SK-N-SH (cell line): ENCODE data around the gene TMEM161A. TPM values are rescaled to one million over a fixed set of nuclear protein-coding genes. Genes with fewer than 3 reads are reported as not detected.
"Not testable (repeated sequence)": the region's sequence is repeated elsewhere in the genome, so short reads cannot be mapped to it uniquely, and the experiment has no call there.

Experiments used
- CTCF ChIA-PET: fragments of 300-600, 350-600 bp; formaldehyde crosslinking; extraction: SDS; loops from one replicate; lab custom pipeline; 2021; lab: Yijun Ruan, JAX
- POLR2A ChIA-PET: fragments of 350-600 bp; sonication (Branson Sonifier 250); formaldehyde crosslinking; extraction: SDS; loops from one replicate; lab custom pipeline; 2020; ENCODE audit warnings: antibody characterized with exemption, inconsistent platforms; lab: Yijun Ruan, JAX
- DNase-seq: peaks from one replicate; pipeline ENCODE4 v3.0.0; 2012
- H2AFZ ChIP-seq: fragments of 200-600 bp; sonication (generic); 2 replicates; pipeline ENCODE4 v1.8.1; 2016; ENCODE audit warnings: antibody characterized with exemption, mild to moderate bottlenecking, low read depth
- H3F3A ChIP-seq: fragments of 200-600 bp; sonication (generic); replicated peaks from 2 replicates; pipeline ENCODE3; 2016; ENCODE audit warnings: antibody characterized with exemption, mild to moderate bottlenecking; ENCODE audit not compliant: insufficient read depth
- H3K27ac ChIP-seq, 2 experiments: fragments of 200-500 bp in 1 of 2; fragments of 200-600 bp in 1 of 2; sonication (Bioruptor generic) in 1 of 2; sonication (generic), shearing (Covaris generic) in 1 of 2; 2 replicates each; pipeline versions ENCODE4 v1.5.1 to v1.6.1; 2014 to 2016; ENCODE audit warnings: low read depth in 2 of 2, inconsistent platforms in 1 of 2, low read length in 1 of 2, mild to moderate bottlenecking in 1 of 2, mixed read lengths in 1 of 2
- H3K27me3 ChIP-seq: fragments of 200-600 bp; sonication (generic), shearing (Covaris generic); 2 replicates; pipeline ENCODE4 v1.6.1; 2016; ENCODE audit warnings: mixed run types; ENCODE audit not compliant: insufficient read depth
- H3K36me3 ChIP-seq, 2 experiments: fragments of 200-500 bp in 1 of 2; fragments of 200-600 bp in 1 of 2; sonication (Bioruptor generic) in 1 of 2; sonication (generic) in 1 of 2; replicated peaks in 1 of 2; 2 replicates each; pipeline versions ENCODE3 to v1.5.1; 2014 to 2016; ENCODE audit warnings: low read length in 1 of 2, mild to moderate bottlenecking in 1 of 2; ENCODE audit not compliant: insufficient read depth in 2 of 2, control insufficient read depth in 1 of 2
- H3K4me1 ChIP-seq, 2 experiments: fragments of 200-500 bp in 1 of 2; fragments of 200-600 bp in 1 of 2; sonication (Bioruptor generic) in 1 of 2; sonication (generic), shearing (Covaris generic) in 1 of 2; 2 replicates each; pipeline versions ENCODE4 v1.5.1 to v1.6.1; 2014 to 2016; ENCODE audit warnings: low read depth in 1 of 2, low read length in 1 of 2, mixed run types in 1 of 2; ENCODE audit not compliant: insufficient read depth in 2 of 2, control insufficient read depth in 1 of 2
- H3K4me2 ChIP-seq: fragments of 200-600 bp; sonication (generic), shearing (Covaris generic); 2 replicates; pipeline ENCODE4 v1.6.1; 2017; ENCODE audit warnings: mixed run types
- H3K4me3 ChIP-seq, 2 experiments: fragments of 200-500 bp in 1 of 2; fragments of 200-600 bp in 1 of 2; sonication (Bioruptor generic) in 1 of 2; sonication (generic), shearing (Covaris generic) in 1 of 2; 2 replicates each; pipeline versions ENCODE4 v1.5.1 to v1.8.1; 2014 to 2016; ENCODE audit warnings: low read depth in 2 of 2, inconsistent platforms in 1 of 2, low read length in 1 of 2, mild to moderate bottlenecking in 1 of 2, mixed read lengths in 1 of 2, moderate library complexity in 1 of 2
- H3K79me2 ChIP-seq: fragments of 200-600 bp; sonication (generic); 2 replicates; pipeline ENCODE4 v1.8.1; 2017; ENCODE audit warnings: mild to moderate bottlenecking; ENCODE audit not compliant: insufficient read depth
- H3K9ac ChIP-seq: fragments of 200-600 bp; sonication (generic); 2 replicates; pipeline ENCODE4 v1.6.1; 2017; ENCODE audit warnings: mixed run types
- H3K9me2 ChIP-seq: fragments of 200-600 bp; sonication (generic); 2 replicates; pipeline ENCODE4 v1.6.1; 2017; ENCODE audit warnings: mixed run types
- H3K9me3 ChIP-seq: fragments of 200-600 bp; sonication (generic); 2 replicates; pipeline ENCODE4 v1.6.1; 2017; ENCODE audit warnings: mixed run types, mild to moderate bottlenecking, moderate library complexity
- H4K20me1 ChIP-seq: fragments of 200-600 bp; sonication (generic); 2 replicates; pipeline ENCODE4 v1.6.1; 2017; ENCODE audit warnings: mild to moderate bottlenecking, mixed run types; ENCODE audit not compliant: insufficient read depth
- ELF1 ChIP-seq: IDR thresholded peaks from 2 replicates; pipeline ENCODE4 v1.4.0; 2012
- EP300 ChIP-seq, 2 experiments: IDR thresholded peaks; 2 replicates each; pipeline versions ENCODE4 v1.4.0 to v1.6.1; 2012; ENCODE audit warnings: borderline replicate concordance in 1 of 2, low read depth in 1 of 2, low read length in 1 of 2
- EZH2phosphoT487 ChIP-seq: fragments of 200-600 bp; sonication (generic); IDR thresholded peaks from 2 replicates; pipeline ENCODE4 v1.6.1; 2017; ENCODE audit warnings: low read depth, mixed run types, mild to moderate bottlenecking, antibody characterized with exemption, moderate library complexity, borderline replicate concordance
- FOXJ3 ChIP-seq: sonication (generic); formaldehyde crosslinking; IDR thresholded peaks from 2 replicates; pipeline ENCODE4 v1.5.1; 2020; ENCODE audit warnings: mild to moderate bottlenecking, missing genetic modification reagents
- FOXM1 ChIP-seq: IDR thresholded peaks from 2 replicates; pipeline ENCODE4 v1.4.0; 2012; ENCODE audit warnings: low read depth, mild to moderate bottlenecking
- GABPA ChIP-seq: IDR thresholded peaks from 2 replicates; pipeline ENCODE4 v1.4.0; 2012; ENCODE audit warnings: low read depth, mild to moderate bottlenecking
- GATA2 ChIP-seq: sonication (generic); formaldehyde crosslinking; IDR thresholded peaks from 2 replicates; pipeline ENCODE4 v1.5.0; 2020; ENCODE audit warnings: mild to moderate bottlenecking, missing genetic modification reagents
- MEF2A ChIP-seq: IDR thresholded peaks from 2 replicates; pipeline ENCODE4 v1.4.0; 2012; ENCODE audit warnings: low read depth, borderline replicate concordance
- MXI1 ChIP-seq: IDR thresholded peaks from 2 replicates; pipeline ENCODE4 v1.6.1; 2012; ENCODE audit warnings: mild to moderate bottlenecking, low read depth, low read length, improper control_type of control experiment
- NFIC ChIP-seq: IDR thresholded peaks from 2 replicates; pipeline ENCODE4 v1.4.0; 2012; ENCODE audit warnings: borderline replicate concordance
- RCOR1 ChIP-seq: fragments of 150-350 bp; IDR thresholded peaks from 2 replicates; pipeline ENCODE4 v1.6.1; 2017; ENCODE audit warnings: antibody characterized with exemption, low read length
- RFX5 ChIP-seq: IDR thresholded peaks from 2 replicates; pipeline ENCODE4 v1.6.1; 2012; ENCODE audit warnings: mild to moderate bottlenecking, improper control_type of control experiment, low read length
- RXRA ChIP-seq: IDR thresholded peaks from 2 replicates; pipeline ENCODE4 v1.4.0; 2012; ENCODE audit warnings: low read depth, mild to moderate bottlenecking, borderline replicate concordance
- SIN3A ChIP-seq: IDR thresholded peaks from 2 replicates; pipeline ENCODE4 v1.6.1; 2012; ENCODE audit warnings: low read depth, mild to moderate bottlenecking, low read length, moderate library complexity, borderline replicate concordance
- SMC3 ChIP-seq: IDR thresholded peaks from 2 replicates; pipeline ENCODE4 v1.6.1; 2012; ENCODE audit warnings: low read depth, low read length, improper control_type of control experiment
- TAF1 ChIP-seq: IDR thresholded peaks from 2 replicates; pipeline ENCODE4 v1.6.1; 2012; ENCODE audit warnings: low read depth, mild to moderate bottlenecking, low read length, moderate library complexity, borderline replicate concordance
- YY1 ChIP-seq: IDR thresholded peaks from 2 replicates; pipeline ENCODE4 v1.4.0; 2012; ENCODE audit warnings: low read depth, mild to moderate bottlenecking
- WGBS: methylation state at CpG from one replicate; pipeline ENCODE4 v1.1.6; 2017; ENCODE audit warnings: low lambda C conversion rate; 5-methylcytosine and 5-hydroxymethylcytosine counted together
- polyA plus RNA-seq, 3 experiments: library from polyadenylated mRNA; depleted of rRNA; stranded (reverse); fragments of >200 nt; gene quantifications; 2 replicates each; pipeline ENCODE4 v1.2.3, GENCODE V29; 2012
- TF ChIP-seq, protein P1 (sequence below): IDR thresholded peaks from 2 replicates; pipeline ENCODE4 v1.4.0; 2012; ENCODE audit warnings: low read depth, borderline replicate concordance
- TF ChIP-seq, protein P2 (sequence below): IDR thresholded peaks from 2 replicates; pipeline ENCODE4 v1.4.0; 2012; ENCODE audit warnings: low read depth, borderline replicate concordance
- TF ChIP-seq, protein P3 (sequence below): IDR thresholded peaks from 2 replicates; pipeline ENCODE4 v1.6.1; 2012; ENCODE audit warnings: mild to moderate bottlenecking, low read depth, low read length, moderate library complexity

TMEM161A gene
- polyA plus RNA-seq, 1 of the 3 experiments (the other 2 are of a cell fraction) = 39.3 TPM

DNA sequence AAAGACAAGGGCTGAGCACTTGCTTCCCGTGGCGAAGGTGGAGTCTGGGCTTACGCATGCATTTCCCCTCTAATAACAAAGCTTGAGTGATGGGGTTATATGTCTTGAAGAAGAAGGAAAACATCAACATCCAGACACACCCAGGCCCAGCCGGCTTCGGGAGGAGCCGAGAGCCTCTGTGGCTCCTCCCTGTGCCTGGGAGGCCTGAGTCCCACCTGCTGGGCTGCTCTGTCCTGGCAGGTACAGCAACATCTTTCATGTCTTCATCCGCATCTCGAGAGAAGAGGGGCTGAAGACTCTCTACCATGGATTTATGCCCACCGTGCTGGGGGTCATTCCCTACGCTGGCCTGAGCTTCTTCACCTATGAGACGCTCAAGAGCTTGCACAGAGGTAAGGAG lies 30.6 kb downstream of the TMEM161A start (continued):
- no peak for TF ChIP-seq EP300 (IDR thresholded peaks at IDR 0.05; ENCODE audit: borderline replicate concordance in 1 of 2, low read depth in 1 of 2, low read length in 1 of 2)
- TF ChIP-seq NFIC = no peak
- TF ChIP-seq EZH2phosphoT487 = no peak
- TF ChIP-seq GATA2 (CRISPR knock-in tag) = no peak
- no peak for TF ChIP-seq ELF1
- TF ChIP-seq GABPA = no peak
- TF ChIP-seq RCOR1 = no peak

DNA sequence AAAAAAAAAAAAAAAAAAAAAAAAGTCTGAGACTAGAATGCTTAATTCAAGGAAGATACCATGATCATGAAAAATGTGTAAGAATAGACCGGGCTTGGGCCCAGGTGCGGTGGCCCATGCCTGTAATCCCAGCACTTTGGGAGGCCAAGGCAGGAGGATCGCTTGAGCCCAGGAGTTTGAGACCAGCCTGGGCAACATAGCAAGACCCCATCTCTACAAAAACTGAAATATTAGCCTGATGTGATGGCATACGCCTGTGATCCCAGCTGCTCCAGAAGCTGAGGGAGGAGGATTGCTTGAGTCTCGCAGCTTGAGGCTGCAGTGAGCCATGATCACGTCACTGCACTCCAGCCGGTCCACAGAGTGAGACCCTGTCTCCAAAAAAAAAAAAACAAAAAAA lies 31.3 kb downstream of the TMEM161A start:
- H3K4me2 ChIP-seq, H3K27ac ChIP-seq, H3K9me2 ChIP-seq, H4K20me1 ChIP-seq, H3K79me2 ChIP-seq, H2AFZ ChIP-seq, H3K36me3 ChIP-seq, DNase-seq, H3K27me3 ChIP-seq, H3K4me3 ChIP-seq, H3K9ac ChIP-seq, POLR2A ChIA-PET, H3K9me3 ChIP-seq, H3F3A ChIP-seq, H3K4me1 ChIP-seq: not testable (repeated sequence)
- CTCF ChIA-PET = interaction anchor here (0.9 kb wide), 1 partner anchor 426 kb away, joined by 3 read pairs; no protein-coding TSS in a partner anchor
- 90% methylated on average over 7 of the region's 7 CpGs for WGBS

DNA sequence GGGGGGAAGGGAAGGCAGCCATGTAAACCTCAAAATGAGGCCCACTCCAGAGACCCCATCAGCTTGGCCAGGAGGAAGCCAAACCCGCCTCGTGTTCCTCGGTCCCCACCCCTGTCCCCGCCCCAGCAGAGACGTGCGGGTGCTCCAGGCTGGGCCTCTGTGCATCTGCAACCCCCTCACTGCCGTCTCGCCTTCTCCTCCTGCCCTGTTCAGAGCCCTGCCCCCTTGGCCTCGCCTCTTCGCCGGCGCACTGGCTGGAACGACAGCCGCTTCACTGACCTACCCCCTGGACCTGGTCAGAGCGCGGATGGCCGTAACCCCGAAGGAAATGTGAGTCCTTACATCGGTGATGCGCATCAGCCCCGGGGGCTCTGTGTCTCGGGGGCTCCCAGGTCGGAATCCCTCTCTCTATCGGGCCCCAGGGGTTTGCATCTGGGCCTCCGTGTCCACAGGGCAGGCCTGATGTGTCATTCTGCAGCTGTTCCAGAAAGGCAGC lies 32.2 kb downstream of the TMEM161A start:
- H3K79me2 ChIP-seq = no peaks in the 10 kb centered on the region
- no peak overlapping the region for H2AFZ ChIP-seq
- TF ChIP-seq GATA2 (CRISPR knock-in tag) (no peak), RXRA (no peak), RFX5 (no peak), FOXJ3 (CRISPR knock-in tag) (no peak), MXI1 (no peak), SMC3 (no peak), YY1 (no peak), TAF1 (no peak), MEF2A (no peak), EZH2phosphoT487 (no peak), FOXM1 (no peak), SIN3A (no peak)
- TF ChIP-seq, protein P1, sequence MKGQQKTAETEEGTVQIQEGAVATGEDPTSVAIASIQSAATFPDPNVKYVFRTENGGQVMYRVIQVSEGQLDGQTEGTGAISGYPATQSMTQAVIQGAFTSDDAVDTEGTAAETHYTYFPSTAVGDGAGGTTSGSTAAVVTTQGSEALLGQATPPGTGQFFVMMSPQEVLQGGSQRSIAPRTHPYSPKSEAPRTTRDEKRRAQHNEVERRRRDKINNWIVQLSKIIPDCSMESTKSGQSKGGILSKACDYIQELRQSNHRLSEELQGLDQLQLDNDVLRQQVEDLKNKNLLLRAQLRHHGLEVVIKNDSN = no peak
- TF ChIP-seq, protein P2, sequence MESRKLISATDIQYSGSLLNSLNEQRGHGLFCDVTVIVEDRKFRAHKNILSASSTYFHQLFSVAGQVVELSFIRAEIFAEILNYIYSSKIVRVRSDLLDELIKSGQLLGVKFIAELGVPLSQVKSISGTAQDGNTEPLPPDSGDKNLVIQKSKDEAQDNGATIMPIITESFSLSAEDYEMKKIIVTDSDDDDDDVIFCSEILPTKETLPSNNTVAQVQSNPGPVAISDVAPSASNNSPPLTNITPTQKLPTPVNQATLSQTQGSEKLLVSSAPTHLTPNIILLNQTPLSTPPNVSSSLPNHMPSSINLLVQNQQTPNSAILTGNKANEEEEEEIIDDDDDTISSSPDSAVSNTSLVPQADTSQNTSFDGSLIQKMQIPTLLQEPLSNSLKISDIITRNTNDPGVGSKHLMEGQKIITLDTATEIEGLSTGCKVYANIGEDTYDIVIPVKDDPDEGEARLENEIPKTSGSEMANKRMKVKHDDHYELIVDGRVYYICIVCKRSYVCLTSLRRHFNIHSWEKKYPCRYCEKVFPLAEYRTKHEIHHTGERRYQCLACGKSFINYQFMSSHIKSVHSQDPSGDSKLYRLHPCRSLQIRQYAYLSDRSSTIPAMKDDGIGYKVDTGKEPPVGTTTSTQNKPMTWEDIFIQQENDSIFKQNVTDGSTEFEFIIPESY = no peak
- TF ChIP-seq, protein P3, sequence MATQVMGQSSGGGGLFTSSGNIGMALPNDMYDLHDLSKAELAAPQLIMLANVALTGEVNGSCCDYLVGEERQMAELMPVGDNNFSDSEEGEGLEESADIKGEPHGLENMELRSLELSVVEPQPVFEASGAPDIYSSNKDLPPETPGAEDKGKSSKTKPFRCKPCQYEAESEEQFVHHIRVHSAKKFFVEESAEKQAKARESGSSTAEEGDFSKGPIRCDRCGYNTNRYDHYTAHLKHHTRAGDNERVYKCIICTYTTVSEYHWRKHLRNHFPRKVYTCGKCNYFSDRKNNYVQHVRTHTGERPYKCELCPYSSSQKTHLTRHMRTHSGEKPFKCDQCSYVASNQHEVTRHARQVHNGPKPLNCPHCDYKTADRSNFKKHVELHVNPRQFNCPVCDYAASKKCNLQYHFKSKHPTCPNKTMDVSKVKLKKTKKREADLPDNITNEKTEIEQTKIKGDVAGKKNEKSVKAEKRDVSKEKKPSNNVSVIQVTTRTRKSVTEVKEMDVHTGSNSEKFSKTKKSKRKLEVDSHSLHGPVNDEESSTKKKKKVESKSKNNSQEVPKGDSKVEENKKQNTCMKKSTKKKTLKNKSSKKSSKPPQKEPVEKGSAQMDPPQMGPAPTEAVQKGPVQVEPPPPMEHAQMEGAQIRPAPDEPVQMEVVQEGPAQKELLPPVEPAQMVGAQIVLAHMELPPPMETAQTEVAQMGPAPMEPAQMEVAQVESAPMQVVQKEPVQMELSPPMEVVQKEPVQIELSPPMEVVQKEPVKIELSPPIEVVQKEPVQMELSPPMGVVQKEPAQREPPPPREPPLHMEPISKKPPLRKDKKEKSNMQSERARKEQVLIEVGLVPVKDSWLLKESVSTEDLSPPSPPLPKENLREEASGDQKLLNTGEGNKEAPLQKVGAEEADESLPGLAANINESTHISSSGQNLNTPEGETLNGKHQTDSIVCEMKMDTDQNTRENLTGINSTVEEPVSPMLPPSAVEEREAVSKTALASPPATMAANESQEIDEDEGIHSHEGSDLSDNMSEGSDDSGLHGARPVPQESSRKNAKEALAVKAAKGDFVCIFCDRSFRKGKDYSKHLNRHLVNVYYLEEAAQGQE = no peak

More for the DNA sequence above, 32.2 kb downstream of the TMEM161A start:
- Histone ChIP-seq H3K36me3 (no peaks in the 10 kb centered on the region), H3K27me3 (no peaks in the 10 kb centered on the region), H3K9me3 (no peaks in the 10 kb centered on the region), H3K27ac (no peak overlapping the region), H3K4me2 (no peak overlapping the region), H3K4me1 (no peaks in the 10 kb centered on the region; a peak in 1 of 4 replicates), H3K9me2 (no peaks in the 10 kb centered on the region), H3K4me3 (no peak overlapping the region), H3K9ac (no peak overlapping the region), H3F3A (no peaks in the 10 kb centered on the region), H4K20me1 (no peaks in the 10 kb centered on the region)
- CTCF ChIA-PET = interaction anchor here (0.7 kb wide), 1 partner anchor 10 kb away, joined by 3 read pairs; no protein-coding TSS in a partner anchor
- POLR2A ChIA-PET = no interaction called here
- DNase-seq = no peak
- WGBS = 91% methylated on average over 15 of the region's 25 CpGs
